Measurements from ENCODE around the gene FAAH. TPM values are rescaled to one million over a fixed set of nuclear protein-coding genes. Genes with fewer than 3 reads are reported as not detected.

The FAAH gene
- total RNA-seq, 4 donors from 2014 or later: 107 to 230 (median 152) TPM

- H3K27me3 ChIP-seq: no peaks in the 10 kb centered on the region
- no peak overlapping the region for H3K27ac ChIP-seq
- H3K4me1 ChIP-seq: no peaks in the 10 kb centered on the region
- peak in 1 of 3 donors; percentile 30 for DNase-seq
- H3K4me3 ChIP-seq: no peak overlapping the region
- no peaks in the 10 kb centered on the region for H3K9me3 ChIP-seq
- peaks cover 0 to 22% (median 0%) of the 10 kb centered on the region in 3 donors for H3K36me3 ChIP-seq
- TF ChIP-seq CTCF (IDR thresholded peaks at IDR 0.05): no peak
- TF ChIP-seq POLR2A (IDR thresholded peaks at IDR 0.05): no peak
These were observed 23.9 kb upstream of the FAAH start for GRCh38 chr1:46370214-46370633.

- no peaks in the 10 kb centered on the region for H3K9me3 ChIP-seq
- DNase-seq: no peak
- no peak overlapping the region for H3K27ac ChIP-seq
- peaks cover 0 to 10% (median 0%) of the 10 kb centered on the region in 3 donors for H3K36me3 ChIP-seq
- H3K4me3 ChIP-seq: no peak overlapping the region
- no peaks in the 10 kb centered on the region for H3K4me1 ChIP-seq
- no peaks in the 10 kb centered on the region for H3K27me3 ChIP-seq
- TF ChIP-seq CTCF (IDR thresholded peaks at IDR 0.05) (no peak), POLR2A (IDR thresholded peaks at IDR 0.05) (no peak)
These were observed 21.7 kb upstream of the FAAH start for GRCh38 chr1:46372431-46372830.

- Histone ChIP-seq H3K27me3 (no peaks in the 10 kb centered on the region), H3K27ac (no peak overlapping the region), H3K36me3 (no peaks in the 10 kb centered on the region), H3K4me3 (no peak overlapping the region), H3K9me3 (peaks cover 0 to 2% (median 0%) of the 10 kb centered on the region in 4 donors), H3K4me1 (no peaks in the 10 kb centered on the region)
- no peak for DNase-seq
- TF ChIP-seq POLR2A (IDR thresholded peaks at IDR 0.05) (no peak), CTCF (IDR thresholded peaks at IDR 0.05) (no peak)
These were observed 14.1 kb upstream of the FAAH start for GRCh38 chr1:46379996-46380395.

DNA sequence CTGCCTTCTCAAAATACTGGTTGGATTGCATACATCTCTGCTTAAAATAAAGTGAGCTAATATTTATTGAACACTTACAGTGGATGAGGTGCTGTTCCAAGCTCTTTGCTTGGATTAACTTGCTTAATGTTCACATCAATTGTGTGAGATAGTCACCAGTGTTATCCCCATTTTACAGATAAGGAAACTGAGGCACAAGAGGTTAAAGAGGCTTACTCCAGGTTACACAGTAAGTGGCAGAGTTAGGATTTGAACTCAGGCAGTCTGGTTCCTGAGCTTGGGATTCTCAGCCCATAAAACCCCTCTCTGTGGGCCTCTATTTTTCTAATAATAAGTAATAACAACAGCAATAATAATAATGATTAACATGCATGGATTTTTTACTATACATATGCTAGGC, 13.6 kb upstream of the FAAH start:
- Histone ChIP-seq H3K9me3 (peaks cover 0 to 2% (median 0%) of the 10 kb centered on the region in 4 donors), H3K36me3 (no peaks in the 10 kb centered on the region), H3K4me3 (no peak overlapping the region), H3K27me3 (no peaks in the 10 kb centered on the region), H3K27ac (no peak overlapping the region), H3K4me1 (no peaks in the 10 kb centered on the region)
- no peak for DNase-seq
- TF ChIP-seq POLR2A (IDR thresholded peaks at IDR 0.05) (no peak), CTCF (IDR thresholded peaks at IDR 0.05) (no peak)

DNA sequence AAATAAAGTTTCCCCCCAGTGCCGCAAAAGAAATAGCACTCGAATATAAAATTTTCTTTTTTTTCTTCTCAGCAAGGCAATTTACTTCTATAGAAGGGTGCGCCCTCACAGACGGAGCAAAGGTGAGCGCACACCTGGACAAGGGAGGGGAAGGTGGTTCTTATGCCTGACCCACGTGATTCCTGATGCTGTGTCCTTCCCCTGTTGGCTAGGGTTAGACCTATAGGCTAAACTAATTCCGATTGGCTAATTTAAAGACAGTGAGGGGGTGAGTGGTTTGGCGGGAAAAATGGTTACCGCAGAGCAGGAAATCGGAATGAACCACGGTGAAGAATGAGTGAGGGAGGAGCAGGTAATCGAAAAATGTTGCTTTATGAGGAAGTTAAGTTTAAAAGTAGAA, 607 bp upstream of the FAAH start:
- Histone ChIP-seq H3K27ac (no peak overlapping the region), H3K4me3 (peak overlapping the region in 2 of 4 donors; percentile 65 to 84), H3K4me1 (peaks cover 0 to 15% (median 0%) of the 10 kb centered on the region in 4 donors), H3K36me3 (no peaks in the 10 kb centered on the region), H3K27me3 (no peaks in the 10 kb centered on the region), H3K9me3 (peaks cover 0 to 11% (median 0%) of the 10 kb centered on the region in 4 donors)
- TF ChIP-seq CTCF (IDR thresholded peaks at IDR 0.05) (no peak), POLR2A (IDR thresholded peaks at IDR 0.05) (no peak)
- no peak for DNase-seq

Measured in Peyer's patch (tissue), 4 donors.